Urothelium cell line (cell line): ENCODE data around the gene CLCF1.

Experiments used
- DNase-seq: peaks from one replicate; pipeline ENCODE4 v3.0.0; 2011; ENCODE audit warnings: low spot score, mixed read lengths
- FAIRE-seq: peaks from 2 replicates; lab custom pipeline; 2011; peaks lifted over from hg19 to GRCh38; lab: Jason Lieb, UNC

Gene CLCF1

GRCh38 chr11:67376063-67376820, 2.8 kb upstream of the CLCF1 start:
- DNase-seq, result no peak
- no peak for FAIRE-seq

- FAIRE-seq, result no peak
- peak; percentile 40 for DNase-seq
Measured at GRCh38 chr11:67375320-67376055, 2.1 kb upstream of the CLCF1 start.

- FAIRE-seq, result no peak
Measured at GRCh38 chr11:67374571-67375281, 1.3 kb upstream of the CLCF1 start.

DNA sequence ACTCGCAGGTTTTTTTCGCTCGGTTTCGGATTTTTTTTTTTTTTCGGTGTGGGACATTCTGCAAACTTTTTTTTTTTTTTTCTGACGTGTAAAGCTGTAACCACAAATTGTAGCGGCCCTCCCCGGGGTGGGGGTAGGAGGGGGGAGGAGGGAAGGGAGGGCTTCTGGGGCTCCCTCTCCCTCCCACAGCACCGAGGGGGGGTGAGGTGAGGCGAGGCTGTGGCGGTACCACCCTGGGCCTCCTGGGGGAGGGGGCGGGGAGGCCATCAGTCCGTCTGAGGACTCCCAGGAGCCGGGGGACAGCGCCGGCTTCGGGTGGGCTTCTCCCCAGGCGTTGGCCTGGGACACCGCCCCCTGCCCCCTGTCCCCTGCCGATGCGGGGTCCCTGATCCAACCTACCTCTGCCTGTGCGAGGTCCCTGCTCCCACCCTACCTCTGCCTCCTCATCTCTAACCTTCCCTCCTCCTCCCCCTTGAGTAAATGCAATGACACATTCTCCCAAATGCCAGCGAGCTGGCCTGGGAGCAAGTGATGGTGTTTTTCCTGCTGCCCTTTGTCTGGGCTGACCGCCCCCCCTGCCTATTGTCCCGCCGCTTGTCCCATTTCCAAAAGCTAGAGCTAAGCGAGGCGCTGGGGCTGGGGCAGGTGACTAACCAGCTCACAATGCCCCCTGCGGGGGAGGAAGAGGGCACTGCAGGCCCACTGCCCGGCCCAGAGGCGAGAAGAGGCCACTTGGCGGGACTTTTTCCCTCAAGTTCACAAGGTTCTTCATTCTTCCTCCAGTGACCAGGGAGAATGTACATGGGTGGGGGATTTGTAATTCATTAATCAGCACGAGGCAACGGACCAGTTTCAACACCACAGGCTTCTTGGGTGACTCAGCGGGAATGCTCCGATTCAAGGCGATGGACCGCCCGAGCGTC, 511 bp upstream of the CLCF1 start:
- DNase-seq, result peak; percentile 90
- peak; percentile 48 for FAIRE-seq

More at GRCh38 chr11:67374571-67375281, 1.3 kb upstream of the CLCF1 start:
- peak; percentile 38 for DNase-seq

- DNase-seq (peak; percentile 57), FAIRE-seq (no peak)
Measured at GRCh38 chr11:67372321-67372992, 941 bp downstream of the CLCF1 start.

GRCh38 chr11:67371911-67372320, 1.5 kb downstream of the CLCF1 start:
- DNase-seq, result no peak
- no peak for FAIRE-seq

DNA sequence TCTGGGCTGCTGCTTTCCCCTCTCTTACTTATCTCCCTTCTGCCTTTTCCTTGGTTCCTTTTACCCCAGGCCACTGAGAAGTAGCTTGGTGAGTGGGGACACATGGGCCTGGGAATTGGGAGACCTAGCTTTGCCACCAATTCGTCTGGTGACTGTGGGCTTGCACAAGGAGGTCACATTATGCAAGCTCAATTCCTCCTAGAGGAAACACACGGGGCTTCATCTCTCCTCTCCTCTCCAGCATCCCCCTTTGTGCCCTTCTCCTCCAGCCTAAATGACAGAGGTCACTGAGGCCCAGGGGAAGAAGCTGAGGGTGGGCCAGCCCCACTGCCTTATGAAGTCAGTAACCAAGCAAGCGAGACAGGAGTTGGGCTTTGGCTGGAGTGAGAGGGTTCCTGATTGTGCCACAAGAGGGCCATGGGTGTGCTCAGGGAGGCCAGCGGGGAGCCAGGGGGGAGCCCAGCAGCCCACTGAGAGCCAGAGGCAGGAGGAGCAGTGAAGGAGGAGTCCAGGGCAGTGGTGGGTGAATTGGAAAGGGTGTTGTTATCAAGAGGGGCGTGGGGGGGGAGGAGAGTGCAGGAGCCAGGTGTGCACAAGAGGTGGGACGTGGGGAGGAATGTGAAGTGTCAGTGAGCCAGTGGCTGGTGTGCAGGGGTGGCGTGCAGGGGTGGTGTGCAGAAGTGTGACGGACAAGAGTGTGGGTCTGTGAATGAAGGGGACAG, 2.0 kb downstream of the CLCF1 start:
- DNase-seq, result peak; percentile 70
- peak; percentile 73 for FAIRE-seq

DNA sequence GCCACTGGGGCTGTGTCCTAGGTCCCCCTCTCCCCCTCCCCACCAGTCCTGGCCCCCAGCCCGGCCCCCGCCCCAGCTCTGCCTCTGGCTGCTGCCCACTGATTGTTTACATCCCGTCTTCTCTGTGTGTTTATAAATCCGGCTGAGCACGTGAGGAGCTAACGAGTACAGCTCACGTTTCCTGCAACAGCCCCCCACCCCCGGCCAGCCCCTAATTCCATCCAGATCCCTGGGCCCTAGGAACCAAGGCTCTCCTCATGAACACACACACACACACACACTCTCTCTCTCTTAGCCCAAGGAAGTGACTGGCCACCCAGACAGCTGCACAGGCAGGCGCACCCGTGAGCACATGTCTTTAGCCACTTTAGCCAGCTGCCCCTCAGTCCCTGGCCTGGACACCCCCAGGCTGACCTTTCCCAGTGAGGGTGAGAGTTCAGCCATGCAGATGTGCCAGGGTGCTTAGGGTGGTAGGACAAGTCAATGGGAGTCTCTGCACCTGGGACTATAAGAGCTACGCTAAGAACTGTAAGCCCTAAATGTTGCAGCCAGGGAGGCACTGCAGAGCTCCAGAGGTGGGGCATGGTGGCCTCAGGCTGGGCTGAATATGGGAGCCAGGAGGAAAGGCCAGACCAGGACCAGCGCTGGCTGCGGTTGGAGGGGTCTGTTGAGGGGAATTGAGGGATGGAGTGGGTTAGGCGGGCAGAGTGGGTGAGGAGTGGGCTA, 2.9 kb downstream of the CLCF1 start:
- FAIRE-seq (no peak), DNase-seq (no peak)

GRCh38 chr11:67369801-67370284, 3.6 kb downstream of the CLCF1 start:
- no peak for FAIRE-seq
- DNase-seq, result peak; percentile 30

DNA sequence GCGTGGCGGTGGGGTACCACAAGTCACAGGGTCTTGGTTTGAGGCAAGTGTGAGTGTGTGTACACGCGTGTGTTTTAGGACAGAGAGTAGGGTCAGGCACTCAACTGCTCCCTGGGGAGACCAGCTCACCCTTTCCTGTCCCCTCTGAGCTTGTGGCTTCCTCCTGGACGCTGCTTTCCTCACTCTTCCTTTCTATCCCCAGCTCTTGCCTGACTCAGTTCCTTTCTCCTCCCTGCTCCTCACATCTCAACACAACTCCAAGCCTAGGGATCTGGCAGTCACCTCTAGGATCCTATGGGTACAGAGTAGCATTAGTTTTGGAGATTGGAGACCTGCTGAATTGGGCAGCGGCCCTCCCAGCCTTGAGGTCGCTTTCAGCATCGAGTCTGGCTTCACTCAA, 4.1 kb downstream of the CLCF1 start:
- DNase-seq (no peak), FAIRE-seq (no peak)

- FAIRE-seq, result no peak
- DNase-seq, result no peak
Measured at GRCh38 chr11:67368621-67369020, 4.8 kb downstream of the CLCF1 start.

- DNase-seq (no peak), FAIRE-seq (peak; percentile 9)
Measured at GRCh38 chr11:67367761-67368227, 5.6 kb downstream of the CLCF1 start.

- FAIRE-seq (peak; percentile 42), DNase-seq (peak; percentile 68)
Measured at GRCh38 chr11:67366961-67367760, 6.2 kb downstream of the CLCF1 start.

- DNase-seq (no peak), FAIRE-seq (no peak)
Measured at GRCh38 chr11:67366546-67366945, 6.9 kb downstream of the CLCF1 start.

GRCh38 chr11:67365736-67366444, 7.5 kb downstream of the CLCF1 start:
- FAIRE-seq, result no peak
- DNase-seq, result no peak

- DNase-seq, result no peak
- no peak for FAIRE-seq
Measured at GRCh38 chr11:67364783-67365722, 8.3 kb downstream of the CLCF1 start.
